NCI-H69 (cell line): ENCODE results near the gene ATP6V1G2.
A peak's percentile ranks its signal among the peaks of the same experiment; 100 is the strongest.
"Not testable (repeated sequence)": the region's sequence is repeated elsewhere in the genome, so short reads cannot be mapped to it uniquely, and the experiment has no call there.

ENCODE experiments used
- DNase-seq: peaks from one replicate; lab custom pipeline; 2025; lab: John Stamatoyannopoulos, UW

The ATP6V1G2 gene

DNA sequence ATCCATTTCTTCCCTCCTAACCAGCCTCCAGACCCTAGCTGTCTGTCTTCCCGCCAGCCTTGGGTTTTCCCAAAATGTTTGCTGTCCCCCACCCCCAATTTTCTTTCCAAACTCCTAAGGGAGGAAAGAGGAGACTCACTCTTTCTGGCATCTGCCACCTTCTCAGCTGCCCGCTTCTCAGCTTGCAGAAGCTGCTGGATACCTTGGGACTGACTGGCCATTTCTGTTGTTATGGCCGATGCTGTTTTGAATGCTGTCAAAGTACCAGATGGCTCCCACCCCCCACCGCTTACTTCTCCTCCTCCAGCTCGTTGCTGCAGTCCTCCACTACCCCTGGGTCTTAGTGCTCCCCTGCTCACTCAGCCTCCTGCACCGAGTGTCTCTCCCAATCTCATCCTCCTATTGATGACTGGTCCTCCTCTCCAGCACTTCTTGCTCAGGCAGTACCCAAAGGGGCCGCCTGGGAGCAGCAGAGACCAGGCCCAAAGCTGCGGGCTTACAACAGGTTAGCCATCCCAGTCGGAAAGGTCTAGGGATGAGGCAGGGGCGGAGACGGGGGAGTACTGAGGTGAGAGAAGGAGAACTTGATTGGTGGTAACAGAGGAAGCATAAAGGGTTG lies at the start of gene ATP6V1G2:
TSS of gene ATP6V1G2 (minus strand) at position 270 of the 619 bp plus-strand sequence. CDS start at position 221, 49 bp downstream.
- peak; percentile 98 for DNase-seq

DNA sequence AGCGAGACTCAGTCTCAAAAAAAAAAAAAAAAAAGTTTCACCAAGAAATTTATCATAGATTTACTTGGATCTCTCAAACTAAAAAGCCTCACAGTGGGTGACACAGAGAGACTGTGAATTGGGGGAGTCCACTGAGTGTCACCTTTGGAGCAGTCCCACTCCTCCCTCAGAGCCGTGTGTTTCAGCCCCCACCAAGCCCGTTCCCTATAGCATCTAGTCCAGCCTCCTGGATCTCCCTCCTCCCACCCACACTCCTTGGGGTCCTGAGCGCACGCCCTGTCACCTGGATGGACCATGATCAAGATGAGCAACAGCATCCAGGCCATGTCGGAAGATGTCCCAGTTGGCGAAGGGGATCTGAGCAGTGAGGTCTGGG lies 46.0 kb upstream of the ATP6V1G2 start:
- no peak for DNase-seq

DNA sequence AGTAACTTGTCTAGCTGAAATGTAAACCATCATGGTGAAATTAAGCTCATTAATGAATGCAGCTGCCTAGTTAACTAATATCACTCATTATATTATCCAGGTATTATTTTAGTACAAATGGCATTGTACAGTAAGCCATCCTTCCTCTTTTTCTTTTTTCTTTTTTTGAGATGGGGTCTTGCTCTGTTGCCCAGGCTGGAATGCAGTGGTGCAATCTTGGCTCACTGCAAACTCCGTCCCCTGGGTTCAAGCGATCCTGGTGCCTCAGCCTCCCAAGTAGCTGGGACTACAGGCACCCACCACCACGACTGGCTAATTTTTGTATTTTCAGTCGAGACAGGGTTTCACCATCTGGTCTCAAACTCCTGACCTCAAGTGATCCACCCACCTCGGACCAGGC lies 44.3 kb upstream of the ATP6V1G2 start:
- not testable (repeated sequence) for DNase-seq

DNA sequence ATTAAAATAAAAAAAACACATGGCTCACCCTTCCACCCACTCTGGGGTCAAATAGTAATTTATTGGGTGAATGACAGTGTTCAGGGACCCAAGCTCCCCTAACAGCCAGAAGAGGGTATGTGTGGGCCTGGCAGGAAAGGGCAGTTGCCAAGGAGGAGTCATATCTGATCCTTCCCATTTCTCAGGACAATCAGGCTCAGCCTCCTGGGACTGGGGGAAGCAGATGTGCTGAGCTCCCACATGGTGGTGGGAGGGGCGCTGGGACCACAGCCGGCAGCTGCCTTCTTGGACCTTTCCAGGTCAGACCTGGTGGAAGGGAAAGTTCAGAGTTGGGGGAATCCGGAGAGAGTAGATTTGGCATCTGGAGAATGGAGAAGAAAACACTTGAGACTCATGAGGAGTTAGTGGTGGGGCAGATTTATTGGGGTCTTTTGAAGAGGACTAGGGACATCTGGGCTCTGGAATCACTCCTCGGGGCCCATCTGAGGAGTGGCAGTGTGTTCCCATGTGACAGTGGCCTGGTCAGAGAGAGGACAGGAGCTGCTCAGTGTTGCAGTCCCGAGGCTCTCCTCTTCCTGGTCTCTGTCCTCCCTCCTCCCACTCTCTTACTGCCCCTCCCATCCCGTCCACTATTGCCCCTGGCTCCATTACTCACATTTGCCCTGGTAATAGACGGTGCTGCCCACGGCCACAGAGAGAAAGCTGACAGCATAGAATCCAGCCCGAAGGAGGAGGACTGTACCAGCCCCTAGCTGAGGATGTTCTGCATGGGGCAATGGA lies 42.7 kb upstream of the ATP6V1G2 start:
- DNase-seq: peak; percentile 58

DNA sequence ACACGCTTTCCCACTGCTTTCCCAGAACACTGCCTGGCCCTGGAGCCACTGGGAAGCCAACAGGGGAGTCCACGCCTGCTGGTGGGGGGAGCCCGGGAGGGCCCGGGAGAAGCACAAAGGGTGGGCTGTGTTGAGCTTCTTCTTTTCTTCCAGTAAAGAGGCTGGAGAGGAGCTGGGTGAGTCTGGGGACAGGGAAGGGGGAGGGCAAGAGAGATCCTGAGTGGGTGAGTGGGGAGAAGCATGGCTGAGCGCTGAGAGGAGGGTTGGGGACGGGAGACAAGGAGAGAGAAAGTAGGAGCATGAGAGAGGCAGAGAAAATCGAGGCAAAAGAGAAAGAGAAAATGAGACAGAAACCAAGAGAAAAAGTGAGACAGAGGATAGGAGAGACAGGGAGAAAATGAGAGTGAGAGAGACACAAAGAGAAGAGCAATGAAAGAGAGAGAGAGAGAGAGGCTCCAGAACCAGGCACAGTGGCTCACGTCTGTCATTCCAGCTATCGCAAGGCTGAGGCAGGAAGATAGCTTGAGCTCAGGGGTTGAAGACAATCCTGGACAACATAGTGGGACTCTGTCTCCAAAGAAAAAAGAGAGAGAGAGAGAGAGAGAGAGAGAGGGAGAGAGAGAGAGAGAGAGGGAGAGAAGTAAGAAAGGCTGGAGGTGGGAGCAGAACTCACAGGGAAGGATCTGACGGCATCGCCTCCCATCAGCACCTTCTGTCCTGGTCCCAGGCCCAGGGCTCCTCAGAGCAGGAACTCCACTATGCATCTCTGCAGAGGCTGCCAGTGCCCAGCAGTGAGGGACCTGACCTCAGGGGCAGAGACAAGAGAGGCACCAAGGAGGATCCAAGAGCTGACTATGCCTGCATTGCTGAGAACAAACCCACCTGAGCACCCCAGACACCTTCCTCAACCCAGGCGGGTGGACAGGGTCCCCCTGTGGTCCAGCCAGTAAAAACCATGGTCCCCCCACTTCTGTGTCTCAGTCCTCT lies 41.7 kb upstream of the ATP6V1G2 start:
- no peak for DNase-seq

DNA sequence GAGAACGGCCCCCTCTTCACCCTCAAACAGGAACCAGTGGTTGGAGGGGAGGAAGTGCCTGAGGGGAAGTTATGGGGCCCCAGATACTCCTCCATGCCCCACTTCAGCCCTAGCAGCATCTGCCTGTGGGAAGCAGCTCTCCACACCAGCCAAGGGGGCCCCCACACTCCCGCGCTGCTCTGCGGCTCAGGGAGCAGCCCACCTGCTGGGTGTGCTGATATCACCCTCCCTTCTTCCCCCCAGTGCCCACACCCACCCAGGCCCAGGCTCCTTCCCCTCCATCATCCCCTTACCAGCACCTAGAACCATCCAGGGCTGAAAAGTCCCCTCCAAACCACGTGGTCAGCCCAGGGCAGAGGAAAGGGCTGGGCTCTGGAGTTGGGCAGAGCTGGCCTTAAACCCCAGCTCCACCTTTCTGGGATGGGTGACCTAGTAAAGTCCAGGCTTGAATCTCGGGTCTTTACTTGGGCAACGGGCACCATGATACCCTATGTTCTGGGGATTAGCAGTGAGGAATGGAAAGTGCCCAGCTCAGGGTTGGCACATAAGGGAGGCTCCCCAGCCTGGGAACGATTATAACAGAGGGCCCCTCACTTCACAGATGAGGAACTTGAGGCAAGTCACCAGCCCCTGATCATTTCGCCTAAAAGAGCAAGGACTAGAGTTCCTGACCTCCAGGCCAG lies 40.3 kb upstream of the ATP6V1G2 start:
- no peak for DNase-seq

DNA sequence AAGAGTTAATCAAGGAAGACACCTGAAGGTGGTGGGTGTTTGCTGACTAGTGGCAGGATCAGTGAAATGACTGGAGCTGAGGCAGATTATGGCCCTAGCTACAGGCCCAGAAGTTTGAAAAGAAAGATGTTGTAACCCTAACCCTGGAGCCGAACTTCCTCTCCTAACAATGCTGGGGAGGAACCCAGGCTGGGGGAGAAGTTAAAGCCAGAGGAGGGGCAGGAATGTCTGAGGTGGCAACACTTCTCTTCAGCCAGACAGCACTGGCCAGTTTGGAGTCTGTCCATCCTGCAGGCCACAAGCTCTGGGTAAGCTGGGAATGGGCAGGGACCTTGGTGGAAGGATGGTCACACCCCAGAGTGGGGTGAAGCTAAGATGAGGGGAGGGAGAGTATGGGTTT lies 39.6 kb upstream of the ATP6V1G2 start, which contains the start of gene LST1:
TSS of gene LST1 (plus strand) at position 270 of the 400 bp plus-strand sequence. CDS start 1,023 bp downstream, outside the sequence.
- DNase-seq: no peak

DNA sequence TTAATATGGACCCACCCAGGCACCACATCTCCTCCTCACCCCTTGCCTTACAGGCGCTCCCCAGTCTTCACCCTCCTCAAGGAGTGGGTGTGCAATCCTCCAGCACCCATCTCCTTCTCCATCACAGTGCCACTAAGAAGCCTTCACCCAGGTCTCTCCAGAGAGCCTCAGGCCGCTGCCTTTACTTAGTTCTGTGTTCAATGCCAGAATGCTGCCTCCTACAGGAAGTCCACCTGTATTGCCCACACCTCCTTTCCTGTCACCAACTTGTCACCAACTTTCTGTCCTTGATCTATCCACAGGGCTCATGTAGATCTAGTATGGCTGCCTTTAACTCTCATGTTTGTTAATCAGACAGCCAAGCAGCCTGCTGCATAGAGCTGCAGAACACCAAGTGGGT lies 39.1 kb upstream of the ATP6V1G2 start:
- DNase-seq: peak; percentile 34

DNA sequence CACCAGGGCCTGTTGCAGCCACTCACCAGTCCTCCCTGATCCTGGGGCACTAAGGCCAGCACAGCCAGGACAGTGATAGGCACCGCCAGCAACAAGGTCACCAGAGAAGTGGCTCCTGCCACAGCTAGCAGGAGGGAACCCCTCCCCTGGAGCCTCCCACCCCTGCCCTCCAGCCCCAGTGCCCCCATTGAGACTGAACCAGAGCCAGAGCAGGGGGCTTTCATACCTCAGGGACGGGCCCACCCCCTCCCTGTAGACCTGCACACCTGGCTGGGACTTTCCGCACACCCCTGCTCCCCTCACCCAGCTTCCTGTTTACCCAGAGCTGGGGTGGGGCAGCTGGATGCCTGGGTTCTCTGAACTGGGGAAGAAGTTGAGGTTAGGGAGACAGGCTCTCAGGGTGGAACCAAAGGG lies 35.8 kb upstream of the ATP6V1G2 start, which contains the start of gene LTB:
TSS of gene LTB (minus strand) at position 195 of the 414 bp plus-strand sequence. CDS start at position 188, 7 bp downstream.
- no peak for DNase-seq

DNA sequence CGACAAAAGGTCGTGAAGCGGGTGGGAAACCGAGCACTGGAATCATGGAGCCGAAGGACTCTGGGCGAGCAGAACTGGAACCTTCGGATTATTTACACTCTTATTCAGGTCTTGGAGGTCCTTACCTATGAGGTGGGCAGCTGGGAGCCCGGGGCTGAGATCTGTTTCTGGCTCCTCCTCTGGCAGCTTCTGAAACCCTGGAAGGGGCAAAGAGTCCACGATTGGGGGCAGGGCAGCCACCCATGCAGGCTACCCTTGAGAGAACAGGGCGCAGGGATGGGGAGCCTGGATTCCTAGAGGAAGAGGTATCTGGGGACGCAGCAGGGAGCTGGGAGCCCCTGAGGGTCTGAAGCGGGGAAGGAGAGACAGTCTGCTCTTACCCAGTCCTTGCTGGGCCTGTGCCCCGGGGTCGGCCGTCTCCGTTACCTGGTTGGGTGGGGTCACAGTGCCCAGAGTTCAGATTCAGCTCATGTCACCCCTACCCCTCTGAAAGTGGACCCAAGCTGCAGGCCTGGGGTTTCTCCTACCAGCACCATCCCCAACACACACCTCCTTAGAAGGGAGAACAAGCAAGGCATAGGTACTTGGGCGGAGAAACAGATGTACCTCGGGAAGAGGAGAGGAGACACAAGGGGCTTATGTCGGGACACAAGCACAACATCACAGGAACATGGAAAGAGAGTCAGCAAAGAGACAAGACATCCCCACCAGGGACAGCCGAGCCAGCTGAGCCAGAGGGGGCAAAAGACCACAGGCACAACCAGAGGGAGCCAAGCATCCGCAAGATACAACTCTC lies 35.2 kb upstream of the ATP6V1G2 start:
- DNase-seq: peak; percentile 45

DNA sequence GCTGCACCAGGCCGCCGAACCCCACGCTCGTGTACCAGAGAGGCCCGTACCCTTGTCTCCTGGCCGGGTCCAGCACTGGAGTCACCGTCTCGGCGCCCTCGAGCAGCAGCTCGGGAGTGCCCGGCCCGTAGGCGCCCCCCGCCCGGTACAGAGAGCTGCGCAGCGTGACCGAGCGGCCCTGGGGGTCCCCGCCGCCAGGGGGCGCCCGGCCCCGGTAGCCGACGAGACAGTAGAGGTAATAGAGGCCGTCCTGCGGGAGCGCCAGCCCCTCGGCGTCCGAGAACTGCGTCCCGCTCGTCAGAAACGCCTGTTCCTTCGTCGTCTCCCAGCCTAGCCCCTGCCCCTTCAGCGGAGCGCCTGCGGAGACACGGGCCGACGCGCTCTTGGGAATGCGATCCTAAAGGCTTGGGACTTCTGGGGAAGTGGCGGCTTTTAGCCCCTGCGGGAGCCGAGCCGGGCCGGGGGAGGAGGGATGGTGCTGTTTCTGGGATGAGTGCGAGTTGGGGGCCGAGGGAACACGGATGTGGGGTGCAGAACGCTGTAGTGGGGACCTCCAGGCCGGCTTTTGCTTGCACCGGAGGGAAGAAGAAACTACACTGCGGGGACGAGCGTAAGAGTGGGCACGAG lies 34.5 kb upstream of the ATP6V1G2 start:
- peak; percentile 87 for DNase-seq

DNA sequence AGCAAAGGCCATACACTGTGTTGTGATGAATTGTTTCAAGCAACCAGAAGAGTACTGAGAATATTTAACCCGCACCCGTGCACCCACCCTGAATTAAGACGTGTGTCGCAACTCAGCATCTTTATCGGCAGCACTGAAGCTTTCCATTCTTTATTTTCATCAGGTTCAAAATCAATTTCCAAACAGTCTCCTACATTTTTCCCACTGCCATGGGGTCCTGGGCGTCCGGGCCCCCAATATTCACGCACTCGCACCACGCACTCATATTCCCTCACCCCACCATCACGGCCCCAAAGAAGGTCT lies 34.0 kb upstream of the ATP6V1G2 start:
- DNase-seq: no peak

DNA sequence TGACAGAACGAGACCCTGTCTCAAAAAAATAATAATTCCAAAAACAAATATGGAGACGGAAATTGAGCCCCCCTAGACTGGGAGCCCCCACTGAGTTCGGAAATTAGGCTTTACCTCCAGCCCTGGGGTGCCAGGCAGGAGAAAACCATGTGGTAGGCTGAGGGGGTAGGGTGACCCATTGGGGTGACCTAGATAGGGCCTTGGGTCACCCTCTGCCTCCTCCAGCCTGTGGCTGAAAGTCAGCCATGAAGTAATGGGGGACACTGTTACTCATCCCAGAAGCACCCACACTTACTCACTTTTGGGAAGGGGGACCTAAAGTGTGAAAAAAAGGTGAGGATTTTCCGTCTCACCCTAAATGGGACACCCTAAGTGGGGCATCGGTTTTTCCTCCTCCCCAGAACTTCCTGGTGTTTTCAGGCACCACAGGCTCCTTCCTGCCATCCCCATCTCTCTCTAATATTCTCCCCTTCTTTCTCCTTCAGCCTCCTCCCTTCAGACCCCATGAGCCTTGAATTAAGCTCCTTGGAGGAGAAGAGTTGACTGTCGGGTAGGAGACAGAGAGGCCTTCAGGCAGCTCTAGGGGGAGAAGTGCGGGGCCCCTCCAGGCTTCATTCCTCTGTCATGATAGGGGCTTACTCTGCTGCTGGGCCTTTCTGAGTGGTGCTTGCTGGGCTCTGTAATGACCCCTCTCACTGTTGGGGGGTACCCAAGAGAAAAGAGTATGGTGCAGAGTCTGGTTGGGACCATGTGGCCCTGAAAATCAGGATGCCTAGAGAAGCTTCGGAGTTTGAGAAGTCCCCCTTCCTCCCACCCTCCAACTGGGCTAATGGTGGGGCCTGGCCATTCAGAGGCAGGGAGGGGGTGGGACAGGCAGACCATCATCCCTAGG lies 33.4 kb upstream of the ATP6V1G2 start:
- DNase-seq: peak; percentile 17

DNA sequence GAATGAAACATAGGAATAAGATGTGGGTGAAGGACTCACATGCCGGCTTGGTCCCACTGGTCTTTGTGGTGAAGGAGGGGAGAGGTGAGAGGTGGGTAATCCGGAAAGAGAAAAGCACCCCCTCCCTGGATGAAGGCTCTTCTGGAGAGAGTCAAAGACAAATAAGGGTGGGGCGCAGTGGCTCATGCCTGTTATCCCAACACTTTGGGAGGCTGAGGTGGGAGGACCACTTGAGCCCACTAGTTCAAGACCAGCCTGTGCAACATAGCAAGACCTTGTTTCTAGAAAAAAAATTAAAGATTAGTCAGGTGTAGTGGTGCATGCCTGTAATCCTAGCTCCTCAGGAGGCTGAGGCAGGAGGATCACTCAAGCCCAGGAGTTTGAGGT lies 32.7 kb upstream of the ATP6V1G2 start:
- no peak for DNase-seq

DNA sequence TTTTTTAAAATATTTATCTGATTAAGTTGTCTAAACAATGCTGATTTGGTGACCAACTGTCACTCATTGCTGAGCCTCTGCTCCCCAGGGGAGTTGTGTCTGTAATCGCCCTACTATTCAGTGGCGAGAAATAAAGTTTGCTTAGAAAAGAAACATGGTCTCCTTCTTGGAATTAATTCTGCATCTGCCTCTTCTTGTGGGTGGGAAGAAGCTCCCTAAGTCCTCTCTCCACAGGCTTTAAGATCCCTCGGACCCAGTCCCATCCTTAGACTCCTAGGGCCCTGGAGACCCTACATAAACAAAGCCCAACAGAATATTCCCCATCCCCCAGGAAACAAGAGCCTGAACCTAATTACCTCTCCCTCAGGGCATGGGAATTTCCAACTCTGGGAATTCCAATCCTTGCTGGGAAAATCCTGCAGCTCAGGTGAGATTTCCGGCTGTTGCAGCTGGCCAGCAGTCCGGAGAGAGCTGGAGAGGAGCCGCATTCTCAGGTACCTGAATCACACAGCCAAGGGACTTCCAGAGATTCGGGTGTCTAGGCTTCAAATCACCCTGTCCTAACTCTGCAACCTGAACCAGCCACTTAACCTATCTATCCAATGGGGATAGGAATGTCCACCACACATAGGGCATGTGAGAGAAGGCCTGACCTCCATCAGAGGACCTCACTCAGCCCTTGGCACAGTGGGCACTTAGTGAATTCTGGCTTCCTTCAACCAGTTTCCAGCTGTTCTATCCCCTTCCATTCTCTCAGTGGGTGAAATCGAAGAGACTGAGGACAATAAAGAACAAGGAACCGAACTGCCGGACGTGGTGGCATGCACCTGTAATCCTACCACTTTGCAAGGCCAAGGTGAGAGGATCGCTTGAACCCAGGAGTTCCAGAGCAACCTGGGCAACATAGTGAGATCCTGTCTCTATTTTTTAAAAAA lies 32.0 kb upstream of the ATP6V1G2 start:
- DNase-seq: peak; percentile 75

DNA sequence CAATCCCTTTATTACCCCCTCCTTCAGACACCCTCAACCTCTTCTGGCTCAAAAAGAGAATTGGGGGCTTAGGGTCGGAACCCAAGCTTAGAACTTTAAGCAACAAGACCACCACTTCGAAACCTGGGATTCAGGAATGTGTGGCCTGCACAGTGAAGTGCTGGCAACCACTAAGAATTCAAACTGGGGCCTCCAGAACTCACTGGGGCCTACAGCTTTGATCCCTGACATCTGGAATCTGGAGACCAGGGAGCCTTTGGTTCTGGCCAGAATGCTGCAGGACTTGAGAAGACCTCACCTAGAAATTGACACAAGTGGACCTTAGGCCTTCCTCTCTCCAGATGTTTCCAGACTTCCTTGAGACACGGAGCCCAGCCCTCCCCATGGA lies 31.2 kb upstream of the ATP6V1G2 start:
- DNase-seq: no peak

DNA sequence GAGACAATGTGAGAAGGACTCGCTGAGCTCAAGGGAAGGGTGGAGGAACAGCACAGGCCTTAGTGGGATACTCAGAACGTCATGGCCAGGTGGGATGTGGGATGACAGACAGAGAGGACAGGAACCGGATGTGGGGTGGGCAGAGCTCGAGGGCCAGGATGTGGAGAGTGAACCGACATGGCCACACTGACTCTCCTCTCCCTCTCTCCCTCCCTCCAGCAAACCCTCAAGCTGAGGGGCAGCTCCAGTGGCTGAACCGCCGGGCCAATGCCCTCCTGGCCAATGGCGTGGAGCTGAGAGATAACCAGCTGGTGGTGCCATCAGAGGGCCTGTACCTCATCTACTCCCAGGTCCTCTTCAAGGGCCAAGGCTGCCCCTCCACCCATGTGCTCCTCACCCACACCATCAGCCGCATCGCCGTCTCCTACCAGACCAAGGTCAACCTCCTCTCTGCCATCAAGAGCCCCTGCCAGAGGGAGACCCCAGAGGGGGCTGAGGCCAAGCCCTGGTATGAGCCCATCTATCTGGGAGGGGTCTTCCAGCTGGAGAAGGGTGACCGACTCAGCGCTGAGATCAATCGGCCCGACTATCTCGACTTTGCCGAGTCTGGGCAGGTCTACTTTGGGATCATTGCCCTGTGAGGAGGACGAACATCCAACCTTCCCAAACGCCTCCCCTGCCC lies 30.6 kb upstream of the ATP6V1G2 start:
- DNase-seq: no peak
